Endometrial microvascular endothelial cells (primary cell): Measurements from ENCODE around the gene MAML2. TPM values are rescaled to one million over a fixed set of nuclear protein-coding genes. Genes with fewer than 3 reads are reported as not detected.
"Not testable (repeated sequence)": the region's sequence is repeated elsewhere in the genome, so short reads cannot be mapped to it uniquely, and the experiment has no call there.

Experiments
- in situ Hi-C: cut with HindIII; loops from 2 replicates; pipeline ENCODE4 v1.10.0; 2017; ENCODE audit warnings: low sequenced_read_pairs, low pct_unique_long_range_greater_than_20kb; ENCODE audit errors: inconsistent ontology term
- total RNA-seq: library from RNA; depleted of rRNA; stranded (reverse); fragments of >200 nt; gene quantifications from one replicate; pipeline ENCODE4 v1.2.3, GENCODE V29; 2015; ENCODE audit errors: inconsistent ontology term

Gene MAML2
- total RNA-seq, 1 donor from 2014 or later = 4.0 TPM

DNA sequence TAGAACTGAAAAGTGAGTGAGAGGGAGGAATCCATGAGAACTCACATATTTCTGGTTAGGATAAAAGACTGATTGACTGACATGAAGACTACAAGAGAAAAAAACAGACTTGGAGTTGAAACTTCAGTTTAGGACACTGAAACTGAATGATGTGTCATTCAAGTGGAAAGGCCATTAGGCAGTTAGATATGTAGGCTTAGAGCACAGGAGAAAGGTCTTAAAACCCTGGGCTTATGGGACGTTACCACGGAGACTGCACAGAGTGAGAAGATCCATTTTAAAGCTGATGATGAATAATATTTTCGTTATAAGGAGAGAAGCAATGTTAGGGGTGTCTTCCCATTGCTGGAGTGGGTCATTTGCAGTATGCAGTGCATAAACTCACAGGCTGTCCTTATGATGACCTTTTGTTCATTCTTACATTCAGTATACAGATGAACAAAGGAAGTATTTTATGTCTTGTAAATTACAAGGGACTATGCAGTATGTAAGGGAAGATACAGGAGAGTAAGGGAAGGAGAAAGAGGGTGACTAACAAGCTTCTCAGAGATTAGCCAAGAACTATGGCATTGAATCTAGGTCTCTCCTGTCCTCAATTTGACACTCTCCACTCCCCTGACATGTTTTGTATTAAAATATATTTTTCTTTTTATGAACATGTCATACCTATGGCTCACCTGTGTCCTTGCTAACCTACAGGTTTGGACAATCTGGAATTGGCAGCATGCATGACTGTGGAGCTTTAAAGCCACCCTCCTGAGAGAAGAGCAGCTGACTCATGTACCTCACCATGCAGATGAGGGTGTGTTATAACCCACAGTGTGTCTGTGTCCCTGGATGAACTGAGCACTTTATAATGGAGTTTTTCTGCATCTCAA, 63.7 kb downstream of the MAML2 start:
- in situ Hi-C loops = no loop called here

DNA sequence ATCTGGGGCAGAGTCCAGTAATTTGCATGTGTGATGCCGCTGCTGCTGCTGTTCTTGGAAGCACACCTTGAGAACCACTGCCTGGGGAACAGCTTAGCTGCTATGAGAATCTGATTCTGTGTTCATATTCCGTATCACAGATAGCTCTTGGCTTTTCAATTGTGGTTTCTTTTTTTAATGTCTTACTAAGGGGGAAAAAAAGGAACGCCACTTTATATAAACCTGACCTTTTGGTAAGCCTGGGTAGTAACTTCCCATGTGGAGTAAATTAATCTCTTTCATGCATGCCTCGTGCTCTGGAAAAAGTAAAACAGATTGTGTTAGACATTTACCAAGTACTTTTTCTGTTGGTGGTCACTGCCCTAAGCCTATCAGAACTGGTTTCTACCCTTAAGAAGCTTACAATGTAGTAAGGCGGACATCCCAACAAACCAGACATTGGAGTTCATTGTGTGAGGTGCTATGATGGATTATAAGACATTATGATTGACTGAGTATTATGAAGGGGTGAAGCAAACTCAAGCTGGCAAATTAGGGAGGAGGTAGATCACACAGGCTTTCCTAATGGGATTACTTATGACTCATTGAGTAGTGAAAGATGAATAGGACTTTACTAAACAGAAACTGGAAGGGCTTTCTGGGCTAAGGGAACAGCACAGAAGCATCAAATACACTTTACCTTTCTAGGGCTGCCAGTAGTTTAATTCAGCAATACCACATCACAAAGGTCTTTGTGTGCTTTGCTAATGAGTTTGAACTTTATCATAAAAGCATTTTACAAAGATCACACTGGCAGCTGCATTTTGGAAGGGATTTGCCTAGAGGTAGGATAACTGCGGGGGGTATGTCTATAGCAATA, 64.7 kb downstream of the MAML2 start:
- in situ Hi-C loops = no loop called here

DNA sequence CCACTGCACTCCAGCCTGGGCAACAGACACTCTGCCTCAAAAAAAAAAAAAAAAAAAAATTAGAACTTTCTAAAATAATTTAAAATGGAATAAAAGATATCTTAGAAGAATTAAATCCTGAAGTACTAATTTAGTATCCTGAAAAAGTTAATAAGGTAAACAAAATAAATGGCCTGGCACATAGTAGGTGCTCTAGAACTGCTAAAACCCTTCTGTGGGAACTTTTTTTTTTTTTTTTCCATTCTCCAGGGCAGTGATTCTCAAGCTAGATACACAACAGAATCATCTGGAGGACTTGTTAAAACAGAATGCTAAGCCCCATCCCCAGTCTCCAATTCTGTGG, 65.3 kb downstream of the MAML2 start:
- in situ Hi-C loops = no loop called here

- in situ Hi-C loops = no loop called here
Measured at GRCh38 chr11:96276836-96277235, 66.2 kb downstream of the MAML2 start.

DNA sequence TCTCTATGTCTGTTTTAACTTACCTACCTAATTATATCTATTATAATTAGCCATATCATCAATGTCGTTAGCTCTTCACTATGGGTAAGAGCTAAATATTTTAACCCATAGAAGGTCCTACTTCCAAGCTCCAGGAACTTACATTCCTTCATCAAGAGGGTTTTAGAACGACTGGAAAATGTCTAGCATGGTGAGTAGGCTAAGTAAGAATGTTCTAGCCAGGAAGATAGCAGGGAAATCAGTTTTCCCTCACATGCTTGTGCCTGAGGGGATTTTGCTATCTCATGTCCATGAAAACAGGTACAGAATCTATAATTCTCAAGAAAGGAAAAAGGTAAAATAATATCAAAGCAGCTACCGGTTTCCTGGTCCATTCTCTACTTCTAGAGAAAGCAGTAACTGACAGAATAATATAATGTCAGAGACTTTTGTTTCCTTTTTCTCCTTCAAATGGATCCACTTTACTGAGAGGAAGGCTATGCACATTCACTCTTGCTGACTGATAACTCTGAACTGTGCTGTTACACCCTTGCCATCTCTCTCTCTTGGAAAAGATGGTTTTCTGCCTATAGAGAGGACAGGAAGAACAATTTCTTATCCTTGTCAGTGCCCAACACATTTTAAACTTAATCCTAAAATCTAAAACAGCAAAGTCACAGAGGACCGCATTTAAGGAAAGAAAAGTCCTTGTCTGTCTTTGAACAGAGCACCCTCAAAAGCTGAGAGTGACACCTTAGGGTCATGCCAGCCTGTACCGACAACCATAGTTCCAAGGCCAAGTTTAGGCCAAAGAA, 67.0 kb downstream of the MAML2 start:
- in situ Hi-C loops = no loop called here

DNA sequence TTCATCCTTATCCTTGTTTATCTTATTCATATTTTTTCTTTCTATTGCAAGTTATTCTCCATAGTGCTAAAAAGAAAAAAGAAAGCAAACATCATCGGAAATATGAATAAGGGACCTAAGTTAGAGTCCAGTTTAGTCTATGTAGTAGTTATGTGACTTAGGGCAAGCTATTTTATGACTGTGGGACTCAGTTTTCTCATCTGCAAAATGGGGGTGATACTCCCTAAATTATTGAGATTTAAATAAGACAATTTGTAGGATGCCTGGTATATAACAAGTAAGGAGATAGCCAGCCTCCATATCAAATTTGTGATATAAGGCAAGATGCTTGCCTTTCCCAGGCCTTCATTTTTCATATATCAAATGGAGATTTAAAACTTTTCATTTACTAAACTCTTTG, 69.5 kb downstream of the MAML2 start:
- in situ Hi-C loops = no loop called here

GRCh38 chr11:96272529-96273222, 70.3 kb downstream of the MAML2 start:
- in situ Hi-C loops = no loop called here

GRCh38 chr11:96271777-96272176, 71.2 kb downstream of the MAML2 start:
- in situ Hi-C loops = no loop called here

DNA sequence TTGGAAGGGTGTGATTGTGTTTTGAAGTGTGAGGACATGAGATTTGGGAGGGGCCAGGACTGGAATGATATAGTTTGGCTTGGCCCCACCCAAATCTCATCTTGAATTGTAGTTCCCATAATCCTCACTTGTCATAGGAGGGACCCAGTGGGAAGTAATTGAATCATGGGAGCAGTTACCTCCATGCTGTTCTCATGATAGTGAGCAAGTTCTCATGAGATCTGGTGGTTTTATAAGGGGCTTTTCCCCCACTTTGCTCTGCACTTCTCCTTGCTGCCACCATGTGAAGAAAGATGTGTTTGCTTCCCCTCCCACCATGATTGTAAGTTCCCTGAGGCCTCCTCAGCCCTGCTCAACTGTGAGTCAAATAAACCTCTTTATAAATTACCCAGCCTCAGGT, 71.6 kb downstream of the MAML2 start:
- in situ Hi-C loops = not testable (repeated sequence)

GRCh38 chr11:96268527-96268926, 74.5 kb downstream of the MAML2 start:
- in situ Hi-C loops = not testable (repeated sequence)

DNA sequence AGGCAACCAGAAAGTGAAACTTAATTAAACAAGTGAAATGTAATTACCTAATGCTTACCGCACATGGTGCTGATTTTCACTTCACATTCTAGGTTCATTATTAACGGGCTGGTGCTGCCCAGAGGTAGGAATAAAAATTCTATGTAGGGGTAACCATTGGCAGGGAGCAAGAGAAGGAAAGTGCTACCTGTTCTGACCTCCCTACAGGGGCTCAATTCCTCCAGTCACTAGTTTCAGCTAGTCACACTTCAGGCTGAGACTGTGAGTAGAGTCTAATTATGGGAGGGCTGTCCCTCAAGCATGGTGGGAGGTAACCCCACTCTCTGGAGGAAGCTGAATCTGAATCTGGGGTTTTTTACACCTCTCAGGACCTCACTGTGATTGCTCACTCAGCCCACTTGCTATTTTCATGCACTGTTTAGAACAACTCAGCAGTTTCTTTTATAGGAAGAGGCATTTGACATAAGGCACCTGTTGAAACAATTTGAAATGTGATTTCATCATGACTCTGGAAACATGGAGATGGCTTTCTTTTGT, 75.4 kb downstream of the MAML2 start:
- in situ Hi-C loops = no loop called here

DNA sequence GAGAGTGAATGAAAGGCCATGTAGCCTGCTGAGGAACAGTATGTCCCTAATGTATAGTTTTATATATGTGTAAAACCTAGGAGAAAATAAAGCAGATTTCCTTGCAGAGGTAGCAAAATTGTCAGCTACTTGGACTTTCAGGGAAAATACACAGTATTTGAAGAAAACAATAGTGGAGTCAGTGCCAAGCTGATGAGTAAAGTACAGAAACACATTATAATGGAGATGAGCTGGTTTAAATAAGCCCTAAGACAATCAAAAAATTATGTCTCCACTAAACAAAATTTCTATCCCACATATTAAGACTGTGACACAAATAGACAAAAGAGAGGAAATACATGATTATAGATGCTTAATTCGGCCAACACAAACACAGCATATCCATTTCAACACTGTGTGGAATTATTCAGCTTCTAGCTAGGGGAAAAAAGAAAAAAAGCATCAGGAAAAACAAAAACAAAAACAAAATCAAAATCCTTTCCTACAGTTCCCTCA, 75.9 kb downstream of the MAML2 start:
- in situ Hi-C loops = no loop called here

DNA sequence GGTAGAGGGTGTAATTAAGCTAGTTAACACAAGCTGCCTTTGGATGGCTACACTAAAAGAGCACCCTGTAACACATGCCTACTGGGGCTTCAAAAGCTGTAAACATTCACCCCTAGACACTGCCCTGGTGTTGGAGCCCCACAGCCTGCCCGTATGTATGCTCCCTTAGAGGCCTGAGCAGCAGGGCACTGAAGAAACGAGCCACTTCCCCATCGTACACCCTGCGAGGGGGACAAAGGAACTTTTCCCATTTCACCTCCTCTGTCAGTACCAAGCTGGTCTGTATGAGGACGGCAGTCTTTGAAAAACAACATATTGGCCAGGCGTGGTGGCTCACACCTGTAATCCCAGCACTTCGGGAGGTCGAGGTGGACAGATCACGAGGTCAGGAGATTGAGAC, 77.0 kb downstream of the MAML2 start:
- in situ Hi-C loops = no loop called here

DNA sequence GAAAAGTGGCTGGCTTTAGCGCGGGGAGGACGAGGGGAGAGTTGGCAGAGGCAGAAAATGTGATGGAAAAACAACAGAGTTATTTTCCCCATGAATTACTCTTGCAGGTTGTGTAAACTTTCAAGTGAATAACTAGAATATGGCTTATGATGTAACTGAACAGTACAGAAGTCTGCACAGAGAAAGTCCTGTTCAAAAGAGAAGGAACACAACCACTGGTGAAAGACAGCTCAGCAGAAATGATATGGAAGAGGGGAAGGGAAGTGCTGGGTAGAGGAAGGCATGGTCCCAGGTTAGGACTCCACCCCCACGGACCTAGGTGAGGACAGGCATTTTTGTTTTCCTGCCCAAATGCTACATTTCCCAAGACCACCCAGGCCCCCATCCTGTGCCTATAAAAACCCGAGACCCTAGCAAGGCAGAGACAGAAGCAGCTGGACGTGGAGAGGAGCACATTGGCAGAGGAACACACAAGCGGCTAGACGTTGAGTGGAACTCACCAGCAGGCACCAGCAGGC, 77.7 kb downstream of the MAML2 start:
- in situ Hi-C loops = no loop called here

DNA sequence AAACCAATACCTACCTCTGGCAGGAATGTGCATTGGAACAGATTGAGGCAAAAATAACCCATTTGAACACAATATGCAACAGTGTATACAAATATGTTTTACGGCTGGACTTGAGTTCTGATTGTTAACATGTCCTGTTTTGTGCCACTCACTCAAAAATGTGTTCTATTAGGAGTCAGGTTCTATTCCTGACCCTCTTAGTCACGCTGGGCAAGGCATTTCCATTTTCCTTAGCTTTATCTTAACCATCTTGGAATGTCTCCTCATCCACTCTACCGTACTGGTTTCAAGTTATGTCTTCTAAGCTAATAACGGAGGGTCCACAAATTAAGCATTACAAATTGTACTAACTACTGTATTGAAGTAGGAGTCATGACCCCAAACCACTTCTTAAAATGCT, 78.6 kb downstream of the MAML2 start:
- in situ Hi-C loops = no loop called here

DNA sequence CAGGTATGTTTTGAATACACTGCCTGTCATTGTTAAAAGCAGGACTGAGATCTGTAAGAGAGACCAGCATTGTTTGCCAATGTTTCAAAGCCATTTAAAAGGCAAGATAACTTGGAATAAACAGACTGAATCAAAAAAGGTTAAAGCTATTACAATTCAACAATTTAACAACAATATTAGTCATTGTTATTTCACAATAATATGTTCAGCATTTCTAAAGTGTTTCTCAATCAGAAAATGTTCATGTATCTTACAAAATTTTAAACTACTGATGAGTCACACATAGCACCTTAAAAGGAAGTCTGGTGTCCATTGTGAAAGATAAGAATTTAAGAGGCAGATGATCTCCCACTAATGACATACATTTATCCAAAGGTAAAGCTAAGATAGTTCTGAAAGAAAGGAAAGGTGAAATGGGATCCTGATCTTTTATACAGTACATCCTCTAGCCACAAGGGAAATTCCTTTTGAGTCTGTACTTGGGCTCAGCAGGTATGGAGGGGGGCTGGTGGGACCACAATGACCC, 79.7 kb downstream of the MAML2 start:
- in situ Hi-C loops = no loop called here

- in situ Hi-C loops = no loop called here
Measured at GRCh38 chr11:96260532-96260931, 82.5 kb downstream of the MAML2 start.

DNA sequence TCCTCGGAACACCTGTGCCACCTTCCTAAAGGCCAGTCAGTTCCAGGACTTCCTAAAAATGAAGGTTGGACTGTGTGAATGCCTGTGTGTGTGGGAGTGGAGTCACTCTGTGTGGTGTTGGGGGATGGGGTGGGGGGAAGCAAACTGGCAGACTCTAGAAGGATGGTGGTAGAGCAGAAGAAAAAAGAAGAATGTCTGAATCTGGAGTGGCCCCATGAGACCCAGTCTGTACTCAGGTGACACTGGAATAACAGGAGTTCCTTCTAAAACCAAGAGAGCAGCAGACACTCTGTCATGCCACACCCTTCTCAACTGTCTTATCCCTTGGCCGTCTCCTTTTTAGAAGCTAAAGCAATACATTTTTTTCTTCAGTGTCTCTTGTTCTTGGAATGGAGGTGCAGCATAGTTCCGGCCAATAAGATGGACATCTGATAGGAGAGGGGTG, 82.9 kb downstream of the MAML2 start:
- in situ Hi-C loops = no loop called here
